OCI-LY7 (cell line): Measurements from ENCODE around the gene EVA1C.
"Not testable (repeated sequence)": the region's sequence is repeated elsewhere in the genome, so short reads cannot be mapped to it uniquely, and the experiment has no call there.

Source experiments
- EZH2phosphoT487 ChIP-seq: fragments of 200-600 bp; sonication (generic); IDR thresholded peaks from 2 replicates; pipeline ENCODE4 v1.6.1; 2018; ENCODE audit warnings: low read depth, borderline replicate concordance, mild to moderate bottlenecking, mixed run types, antibody characterized with exemption, low read length, moderate library complexity, mixed read lengths
- TF ChIP-seq, protein P1 (sequence below): fragments of 200-600 bp; sonication (generic); conservative IDR thresholded peaks from 2 replicates; pipeline ENCODE4 v1.5.1; 2014; ENCODE audit warnings: mild to moderate bottlenecking, antibody characterized with exemption, low read length, moderate library complexity, mixed read lengths

DNA sequence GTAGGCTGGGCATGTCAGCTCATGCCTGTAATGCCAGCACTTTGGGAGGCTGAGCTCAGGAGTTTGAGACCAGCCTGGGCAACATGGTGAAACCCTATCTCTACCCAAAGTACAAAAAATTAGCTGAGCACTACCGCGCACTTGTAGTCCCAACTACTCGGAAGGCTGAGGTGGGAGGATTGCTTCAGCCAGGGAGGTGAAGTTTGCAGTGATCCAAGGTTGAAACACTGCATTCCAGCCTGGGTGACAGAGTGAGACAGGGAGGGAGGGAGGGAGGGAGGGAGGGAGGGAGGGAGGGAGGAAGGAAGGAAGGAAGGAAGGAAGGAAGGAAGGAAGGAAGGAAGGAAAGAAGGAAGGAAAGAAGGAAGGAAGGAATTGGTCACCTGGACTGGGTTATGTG, 119.1 kb downstream of the EVA1C start:
- TF ChIP-seq EZH2phosphoT487, result not testable (repeated sequence)
- TF ChIP-seq, protein P1, sequence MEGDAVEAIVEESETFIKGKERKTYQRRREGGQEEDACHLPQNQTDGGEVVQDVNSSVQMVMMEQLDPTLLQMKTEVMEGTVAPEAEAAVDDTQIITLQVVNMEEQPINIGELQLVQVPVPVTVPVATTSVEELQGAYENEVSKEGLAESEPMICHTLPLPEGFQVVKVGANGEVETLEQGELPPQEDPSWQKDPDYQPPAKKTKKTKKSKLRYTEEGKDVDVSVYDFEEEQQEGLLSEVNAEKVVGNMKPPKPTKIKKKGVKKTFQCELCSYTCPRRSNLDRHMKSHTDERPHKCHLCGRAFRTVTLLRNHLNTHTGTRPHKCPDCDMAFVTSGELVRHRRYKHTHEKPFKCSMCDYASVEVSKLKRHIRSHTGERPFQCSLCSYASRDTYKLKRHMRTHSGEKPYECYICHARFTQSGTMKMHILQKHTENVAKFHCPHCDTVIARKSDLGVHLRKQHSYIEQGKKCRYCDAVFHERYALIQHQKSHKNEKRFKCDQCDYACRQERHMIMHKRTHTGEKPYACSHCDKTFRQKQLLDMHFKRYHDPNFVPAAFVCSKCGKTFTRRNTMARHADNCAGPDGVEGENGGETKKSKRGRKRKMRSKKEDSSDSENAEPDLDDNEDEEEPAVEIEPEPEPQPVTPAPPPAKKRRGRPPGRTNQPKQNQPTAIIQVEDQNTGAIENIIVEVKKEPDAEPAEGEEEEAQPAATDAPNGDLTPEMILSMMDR, result not testable (repeated sequence)
